Measurements from ENCODE around the gene DLK1. TPM values are rescaled to one million over a fixed set of nuclear protein-coding genes. Genes with fewer than 3 reads are reported as not detected.

The DLK1 gene
- total RNA-seq, 2 donors from 2014 or later, result 26.2 to 33.0 TPM

- TF ChIP-seq, protein P1, sequence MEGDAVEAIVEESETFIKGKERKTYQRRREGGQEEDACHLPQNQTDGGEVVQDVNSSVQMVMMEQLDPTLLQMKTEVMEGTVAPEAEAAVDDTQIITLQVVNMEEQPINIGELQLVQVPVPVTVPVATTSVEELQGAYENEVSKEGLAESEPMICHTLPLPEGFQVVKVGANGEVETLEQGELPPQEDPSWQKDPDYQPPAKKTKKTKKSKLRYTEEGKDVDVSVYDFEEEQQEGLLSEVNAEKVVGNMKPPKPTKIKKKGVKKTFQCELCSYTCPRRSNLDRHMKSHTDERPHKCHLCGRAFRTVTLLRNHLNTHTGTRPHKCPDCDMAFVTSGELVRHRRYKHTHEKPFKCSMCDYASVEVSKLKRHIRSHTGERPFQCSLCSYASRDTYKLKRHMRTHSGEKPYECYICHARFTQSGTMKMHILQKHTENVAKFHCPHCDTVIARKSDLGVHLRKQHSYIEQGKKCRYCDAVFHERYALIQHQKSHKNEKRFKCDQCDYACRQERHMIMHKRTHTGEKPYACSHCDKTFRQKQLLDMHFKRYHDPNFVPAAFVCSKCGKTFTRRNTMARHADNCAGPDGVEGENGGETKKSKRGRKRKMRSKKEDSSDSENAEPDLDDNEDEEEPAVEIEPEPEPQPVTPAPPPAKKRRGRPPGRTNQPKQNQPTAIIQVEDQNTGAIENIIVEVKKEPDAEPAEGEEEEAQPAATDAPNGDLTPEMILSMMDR (IDR thresholded peaks at IDR 0.05), result no peak
- TF ChIP-seq POLR2A (IDR thresholded peaks at IDR 0.05), result no peak
- intact Hi-C loops (cut with DNase I), result no loop called here
- no peak overlapping the region for H3K4me3 ChIP-seq
These were observed 12.6 kb downstream of the DLK1 start for GRCh38 chr14:100739306-100739705.

DNA sequence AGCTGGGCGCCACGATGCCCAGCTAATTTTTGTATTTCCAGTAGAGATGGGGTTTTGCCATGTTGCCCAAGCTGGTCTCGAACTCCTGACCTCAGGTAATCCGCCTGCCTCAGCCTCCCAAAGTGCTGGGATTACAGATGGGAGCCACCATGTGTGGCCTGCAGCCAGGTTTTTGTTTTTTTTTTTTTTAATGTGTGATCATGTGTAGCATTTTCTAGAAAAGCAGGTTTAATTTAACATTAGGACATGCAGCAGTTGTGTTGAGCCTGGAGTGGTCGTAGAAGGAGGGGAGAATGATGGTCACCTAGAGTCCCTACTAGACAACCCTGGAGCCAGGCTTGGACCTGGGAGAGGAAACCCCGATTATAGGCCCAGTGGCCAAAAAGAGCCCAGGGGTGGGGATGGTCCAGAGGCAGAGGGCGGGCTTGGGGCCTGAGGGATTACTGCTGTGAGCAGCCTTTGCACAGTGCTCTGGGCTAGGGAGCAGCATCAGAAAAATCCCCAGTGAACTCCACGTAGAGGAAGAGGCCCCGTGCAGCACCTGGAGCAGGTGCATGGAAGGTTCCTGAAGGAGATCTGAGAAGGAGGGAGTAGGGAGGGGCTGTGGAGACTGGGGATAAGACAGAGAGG lies 13.6 kb downstream of the DLK1 start:
- H3K27ac ChIP-seq, result no peak overlapping the region
- intact Hi-C loops (cut with DNase I), result no loop called here
- DNase-seq (no peak), ATAC-seq (no peak)
- no peaks in the 10 kb centered on the region for H3K9me3 ChIP-seq
- H3K27me3 ChIP-seq, result no peaks in the 10 kb centered on the region
- no peak overlapping the region for H3K4me3 ChIP-seq
- TF ChIP-seq POLR2A (IDR thresholded peaks at IDR 0.05), result no peak
- TF ChIP-seq, protein P1 (IDR thresholded peaks at IDR 0.05), result no peak
- WGBS, 2 donors, result 77 to 83% methylated on average over 8 to 9 of the region's 9 CpGs
- H3K36me3 ChIP-seq (replicated peaks in 1 of 2; ENCODE audit: insufficient read depth in 1 of 2, low read depth in 2 of 2), result no peaks in the 10 kb centered on the region
- H3K4me1 ChIP-seq, result no peaks in the 10 kb centered on the region

More at GRCh38 chr14:100739306-100739705, 12.6 kb downstream of the DLK1 start:
- Histone ChIP-seq H3K36me3 (replicated peaks in 1 of 2; ENCODE audit: insufficient read depth in 1 of 2, low read depth in 2 of 2) (no peaks in the 10 kb centered on the region), H3K9me3 (no peaks in the 10 kb centered on the region), H3K27me3 (no peaks in the 10 kb centered on the region), H3K27ac (no peak overlapping the region), H3K4me1 (no peaks in the 10 kb centered on the region)
- no peak for ATAC-seq
- WGBS, 2 donors, result 58 to 63% methylated on average over 10 to 11 of the region's 11 CpGs
- DNase-seq, result no peak

DNA sequence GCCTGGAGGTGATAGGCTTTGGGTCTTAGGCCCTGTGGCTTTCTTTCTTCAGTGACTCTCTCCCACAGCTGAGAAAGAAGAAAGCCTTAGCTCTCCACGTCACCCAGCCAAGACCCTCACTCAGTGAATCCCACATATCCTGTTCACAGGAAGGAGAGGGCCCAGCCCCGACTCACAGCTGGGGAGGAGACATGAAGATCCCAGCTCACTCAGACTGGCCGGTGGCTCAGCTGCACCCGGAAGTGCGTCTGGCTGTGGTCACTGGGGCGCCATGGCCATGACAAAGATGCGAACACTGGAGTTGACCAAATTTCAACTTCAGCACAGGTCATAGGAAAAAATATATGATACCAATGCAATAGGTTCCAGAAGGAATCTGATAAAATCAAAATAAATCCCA lies 14.2 kb downstream of the DLK1 start:
- Histone ChIP-seq H3K27ac (no peak overlapping the region), H3K4me1 (no peaks in the 10 kb centered on the region), H3K27me3 (no peaks in the 10 kb centered on the region), H3K4me3 (no peak overlapping the region), H3K36me3 (replicated peaks in 1 of 2; ENCODE audit: insufficient read depth in 1 of 2, low read depth in 2 of 2) (no peaks in the 10 kb centered on the region), H3K9me3 (no peaks in the 10 kb centered on the region)
- DNase-seq (no peak), ATAC-seq (no peak)
- intact Hi-C loops (cut with DNase I), result no loop called here
- TF ChIP-seq POLR2A (IDR thresholded peaks at IDR 0.05), result no peak
- TF ChIP-seq, protein P1 (IDR thresholded peaks at IDR 0.05), result no peak
- 97 to 98% methylated on average over 5 to 6 of the region's 7 CpGs for WGBS, 2 donors

DNA sequence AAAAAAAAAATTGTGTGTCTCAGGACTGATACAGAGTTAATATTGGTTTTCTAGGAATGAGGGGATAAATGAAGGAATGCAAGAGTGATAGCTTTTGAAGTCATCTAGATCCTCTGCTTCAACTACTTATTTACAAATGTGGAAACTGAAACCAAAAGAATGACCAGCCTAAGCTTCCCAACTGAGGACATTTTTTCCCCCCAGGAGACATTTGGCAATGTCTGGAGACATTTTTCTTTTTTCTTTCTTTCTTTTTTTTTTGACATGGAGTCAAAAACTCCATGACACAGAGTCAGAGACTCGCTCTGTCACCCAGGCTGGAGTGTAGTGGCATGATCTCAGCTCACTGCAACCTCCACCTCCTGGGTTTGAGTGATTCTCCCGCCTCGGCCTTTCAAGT lies 15.3 kb downstream of the DLK1 start:
- no peak for ATAC-seq
- 61 to 62% methylated on average over 3 of the region's 3 CpGs for WGBS, 2 donors

More for the DNA sequence above, 15.3 kb downstream of the DLK1 start:
- Histone ChIP-seq H3K27me3 (no peaks in the 10 kb centered on the region), H3K4me3 (no peak overlapping the region), H3K36me3 (replicated peaks in 1 of 2; ENCODE audit: insufficient read depth in 1 of 2, low read depth in 2 of 2) (no peaks in the 10 kb centered on the region), H3K9me3 (no peaks in the 10 kb centered on the region), H3K4me1 (no peaks in the 10 kb centered on the region), H3K27ac (no peak overlapping the region)
- intact Hi-C loops (cut with DNase I), result no loop called here
- TF ChIP-seq, protein P1 (IDR thresholded peaks at IDR 0.05), result no peak
- TF ChIP-seq POLR2A (IDR thresholded peaks at IDR 0.05), result no peak
- no peak for DNase-seq

Data from body of pancreas (tissue), 4 donors.